ENCODE data around the gene ZNF789.
"Not testable (repeated sequence)": the region's sequence is repeated elsewhere in the genome, so short reads cannot be mapped to it uniquely, and the experiment has no call there.

Gene ZNF789

GRCh38 chr7:99459087-99459486 is 13.6 kb upstream of the ZNF789 start:
- no peak for DNase-seq

GRCh38 chr7:99460651-99461050 is 12.0 kb upstream of the ZNF789 start:
- DNase-seq, result no peak

GRCh38 chr7:99461221-99461620 is 11.5 kb upstream of the ZNF789 start:
- DNase-seq, result no peak

- no peak for DNase-seq
Measured at GRCh38 chr7:99465421-99465768, 7.3 kb upstream of the ZNF789 start.

- DNase-seq, result no peak
Measured at GRCh38 chr7:99468336-99468918, 4.3 kb upstream of the ZNF789 start.

GRCh38 chr7:99469381-99470065 is 3.2 kb upstream of the ZNF789 start:
- DNase-seq, result no peak

- no peak for DNase-seq
Measured at GRCh38 chr7:99473315-99473596, 566 bp downstream of the ZNF789 start.

GRCh38 chr7:99476107-99476506 is 3.4 kb downstream of the ZNF789 start:
- no peak for DNase-seq

- DNase-seq, result no peak
Measured at GRCh38 chr7:99478464-99479440, 6.1 kb downstream of the ZNF789 start.

- no peak for DNase-seq
Measured at GRCh38 chr7:99485094-99485493, 12.4 kb downstream of the ZNF789 start.

- no peak for DNase-seq
Measured at GRCh38 chr7:99489235-99489634, 16.5 kb downstream of the ZNF789 start.

GRCh38 chr7:99490878-99491277 is 18.2 kb downstream of the ZNF789 start:
- no peak for DNase-seq

- DNase-seq, result no peak
Measured at GRCh38 chr7:99493823-99494222, 21.1 kb downstream of the ZNF789 start.

GRCh38 chr7:99497766-99498545 is 25.3 kb downstream of the ZNF789 start:
- no peak for DNase-seq

GRCh38 chr7:99498546-99498944 is 25.9 kb downstream of the ZNF789 start:
- no peak for DNase-seq

- DNase-seq, result no peak
Measured at GRCh38 chr7:99499371-99499720, 26.7 kb downstream of the ZNF789 start.

- DNase-seq, result peak; percentile 91
Measured at GRCh38 chr7:99499721-99500636, 27.3 kb downstream of the ZNF789 start, which contains the start of gene ZNF394. Gene ZNF394, minus strand, starts transcription at chr7:99500281. Its CDS starts 188 bp downstream, at chr7:99500093.

GRCh38 chr7:99500637-99501009 is 27.9 kb downstream of the ZNF789 start:
- DNase-seq, result no peak

GRCh38 chr7:99501236-99501635 is 28.5 kb downstream of the ZNF789 start:
- DNase-seq, result not testable (repeated sequence)

- DNase-seq, result no peak
Measured at GRCh38 chr7:99504281-99504602, 31.6 kb downstream of the ZNF789 start.

- peak; percentile 100 for DNase-seq
Measured at GRCh38 chr7:99504603-99505323, 32.1 kb downstream of the ZNF789 start, which contains the start of gene ZKSCAN5. Gene ZKSCAN5, plus strand, starts transcription at chr7:99504662. Its CDS starts 1,383 bp downstream, at chr7:99506045.

GRCh38 chr7:99505324-99505662 is 32.6 kb downstream of the ZNF789 start:
- no peak for DNase-seq

Measured in activated CD8-positive, alpha-beta memory T cell treated with anti-CD3 and anti-CD28 coated beads for 24 hours (primary cell).